GM12891 (cell line): ENCODE measurements around the gene RAB30.

Experiments used
- POLR2A ChIP-seq: IDR thresholded peaks from 2 replicates; pipeline ENCODE4 v1.6.1; 2011; ENCODE audit warnings: low read depth, low read length, control low read depth
- POLR2AphosphoS5 ChIP-seq: IDR thresholded peaks from 2 replicates; pipeline ENCODE4 v1.6.1; 2011; ENCODE audit warnings: low read depth, low read length, control low read depth
- SPI1 ChIP-seq: IDR thresholded peaks from 2 replicates; pipeline ENCODE4 v1.6.1; 2011; ENCODE audit warnings: low read depth, low read length, control low read depth
- TAF1 ChIP-seq: IDR thresholded peaks from 2 replicates; pipeline ENCODE4 v1.6.1; 2011; ENCODE audit warnings: low read depth, low read length, control low read depth

DNA sequence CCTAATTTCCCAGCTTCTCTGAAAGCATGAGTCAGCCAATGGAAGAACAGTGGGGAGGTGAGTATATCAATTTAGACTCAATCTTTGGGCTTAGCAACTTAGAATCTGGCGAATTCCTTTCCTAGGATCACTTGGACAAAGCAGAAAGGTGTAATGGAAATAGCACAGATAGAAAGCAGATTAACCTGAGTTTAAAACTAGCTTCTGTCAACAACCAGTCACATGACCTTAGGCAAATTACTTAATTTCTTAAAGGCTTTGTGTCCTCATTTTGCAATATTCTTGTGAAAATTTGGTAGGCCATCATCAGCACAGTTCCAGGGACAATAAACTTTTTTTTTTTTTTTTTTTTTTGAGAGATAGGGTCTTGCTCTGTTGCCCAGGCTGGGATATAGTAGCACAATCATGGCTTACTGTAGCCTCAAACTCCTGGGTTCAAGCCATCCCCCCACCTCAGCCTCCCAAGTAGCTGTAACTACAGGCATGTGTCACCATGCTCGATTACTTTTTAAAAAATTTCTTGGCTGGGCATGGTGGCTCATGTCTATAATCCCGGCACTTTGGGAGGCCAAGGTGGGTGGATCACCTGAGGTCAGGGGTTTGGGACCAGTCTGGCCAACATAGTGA is 44.4 kb upstream of the RAB30 start:
- TF ChIP-seq POLR2A (no peak), SPI1 (no peak), POLR2AphosphoS5 (no peak), TAF1 (no peak)
